Measurements from ENCODE around the gene DLL4.

The DLL4 gene

GRCh38 chr15:40927873-40928806 is 1.0 kb upstream of the DLL4 start:
- no peak for DNase-seq

- no peak for DNase-seq
Observed at GRCh38 chr15:40929660-40930429, 705 bp downstream of the DLL4 start.

DNA sequence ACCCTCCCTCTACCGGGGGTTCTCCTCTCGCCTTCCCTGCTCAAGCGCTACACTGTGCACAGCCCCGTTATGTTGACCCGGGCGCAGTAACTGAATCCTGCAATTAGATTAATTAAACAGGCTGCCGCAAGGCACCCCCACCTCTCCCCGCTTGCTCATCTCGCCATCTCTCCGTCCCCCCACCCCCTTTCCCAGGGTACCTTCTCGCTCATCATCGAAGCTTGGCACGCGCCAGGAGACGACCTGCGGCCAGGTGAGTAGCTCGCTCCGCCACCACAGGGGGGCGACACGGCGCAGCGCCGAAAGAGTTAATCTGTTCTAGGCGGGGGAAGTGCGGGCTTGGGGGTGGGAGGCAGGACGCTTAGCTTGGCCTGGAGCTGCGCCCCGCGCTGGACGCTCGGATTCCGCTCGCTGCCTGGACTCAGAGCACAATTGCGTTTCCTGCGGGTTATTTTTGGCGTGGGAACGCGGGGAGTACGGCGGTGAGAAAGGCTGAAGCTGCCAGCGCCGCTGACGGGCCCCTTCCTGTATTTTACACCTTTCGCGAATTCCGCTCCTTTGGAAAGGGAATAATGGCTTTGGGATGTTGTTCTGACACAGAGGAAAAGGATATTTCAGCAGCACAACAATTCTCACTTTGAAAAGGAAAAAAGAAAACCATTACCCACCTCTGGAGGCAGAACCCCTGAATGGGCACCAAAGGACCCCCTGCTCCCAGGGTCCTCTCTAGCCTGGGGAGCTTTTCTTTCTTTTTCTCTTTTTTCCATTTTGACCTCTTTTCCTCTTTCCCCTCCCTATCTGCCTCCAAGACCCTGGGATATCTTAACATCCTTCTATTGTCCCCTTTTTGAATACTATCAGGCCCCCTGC is 1.5 kb downstream of the DLL4 start:
- DNase-seq, result no peak

DNA sequence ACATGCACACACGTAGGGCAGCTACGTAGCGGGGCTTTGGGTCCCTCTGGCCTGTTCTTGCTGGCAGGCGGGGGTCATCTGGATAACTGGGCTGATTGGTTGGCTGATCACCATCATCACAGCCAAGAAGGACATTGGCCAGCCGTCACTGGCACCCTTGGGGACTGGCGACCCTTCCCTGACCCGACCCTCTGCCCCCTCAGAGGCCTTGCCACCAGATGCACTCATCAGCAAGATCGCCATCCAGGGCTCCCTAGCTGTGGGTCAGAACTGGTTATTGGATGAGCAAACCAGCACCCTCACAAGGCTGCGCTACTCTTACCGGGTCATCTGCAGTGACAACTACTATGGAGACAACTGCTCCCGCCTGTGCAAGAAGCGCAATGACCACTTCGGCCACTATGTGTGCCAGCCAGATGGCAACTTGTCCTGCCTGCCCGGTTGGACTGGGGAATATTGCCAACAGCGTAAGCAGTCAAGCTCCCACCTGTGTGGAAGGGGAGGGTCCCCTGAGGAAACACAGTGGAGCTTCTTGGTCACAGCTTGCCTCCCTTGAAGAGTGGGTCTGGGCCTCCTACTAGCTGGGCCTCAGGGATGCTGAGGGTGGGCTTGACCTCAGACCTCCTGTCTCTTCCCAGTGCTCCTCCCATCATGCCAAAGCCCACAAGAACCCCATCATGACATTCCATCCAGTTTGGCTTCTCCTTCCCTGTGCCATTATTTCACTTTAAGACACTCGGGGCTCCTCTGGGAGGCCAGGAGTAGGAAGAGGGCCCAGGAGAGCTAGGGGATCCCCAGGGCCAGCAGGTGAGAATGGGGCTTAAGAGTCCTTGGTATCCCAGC is 2.4 kb downstream of the DLL4 start:
- no peak for DNase-seq

DNA sequence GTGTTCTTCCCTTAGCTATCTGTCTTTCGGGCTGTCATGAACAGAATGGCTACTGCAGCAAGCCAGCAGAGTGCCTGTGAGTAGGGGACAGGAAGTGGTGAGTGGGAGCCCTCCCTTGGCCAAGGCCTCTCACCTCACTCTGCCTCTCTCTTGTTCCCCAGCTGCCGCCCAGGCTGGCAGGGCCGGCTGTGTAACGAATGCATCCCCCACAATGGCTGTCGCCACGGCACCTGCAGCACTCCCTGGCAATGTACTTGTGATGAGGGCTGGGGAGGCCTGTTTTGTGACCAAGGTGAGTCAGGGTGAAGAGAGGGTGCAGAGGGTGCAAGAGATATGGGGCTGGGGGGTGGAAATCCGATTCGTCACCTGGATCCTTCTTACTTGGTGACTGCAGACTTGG is 3.0 kb downstream of the DLL4 start:
- DNase-seq, result no peak

DNA sequence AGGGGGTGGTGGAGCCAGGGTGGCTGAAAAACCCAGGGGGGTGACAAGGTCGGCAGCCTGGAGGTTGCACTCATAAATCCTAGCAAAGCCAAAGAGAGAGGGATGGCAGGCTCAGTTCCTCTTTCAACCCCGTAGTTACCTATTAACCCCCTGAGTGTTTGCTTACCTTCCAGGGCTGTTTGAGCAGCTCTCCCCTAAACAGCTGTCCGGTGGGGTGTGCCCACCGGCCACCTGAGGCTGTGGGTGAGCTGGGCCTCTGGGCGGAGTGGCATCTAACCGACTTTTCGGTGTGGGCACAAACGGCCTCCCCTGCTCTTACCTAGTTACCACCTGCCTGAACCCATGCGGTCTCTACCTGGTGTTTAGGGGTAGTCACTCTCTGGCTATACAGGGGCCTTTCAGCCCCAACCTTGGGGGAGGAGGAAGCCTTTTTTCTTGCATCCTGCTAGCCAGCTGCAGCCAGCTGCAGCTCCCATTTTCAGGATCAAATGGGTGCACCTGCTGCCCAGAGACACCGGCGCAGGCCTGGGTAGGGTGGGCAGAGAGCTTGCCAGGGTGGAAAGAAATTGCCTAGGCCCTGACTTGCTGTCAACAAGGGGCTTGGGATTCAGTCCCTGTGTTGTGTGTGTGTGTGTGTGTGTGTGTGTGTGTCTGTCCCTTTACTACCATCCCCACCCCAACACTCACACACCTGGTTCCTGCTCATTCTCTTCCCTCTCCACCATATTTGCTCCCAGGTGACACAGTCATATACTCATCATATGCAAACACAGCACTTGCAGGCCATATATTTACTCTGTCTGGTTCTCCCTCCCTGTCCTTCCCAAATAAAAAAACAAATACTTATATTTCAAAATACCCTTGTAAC is 3.7 kb downstream of the DLL4 start:
- DNase-seq, result no peak

- DNase-seq, result no peak
Observed at GRCh38 chr15:40933517-40933902, 4.4 kb downstream of the DLL4 start.

DNA sequence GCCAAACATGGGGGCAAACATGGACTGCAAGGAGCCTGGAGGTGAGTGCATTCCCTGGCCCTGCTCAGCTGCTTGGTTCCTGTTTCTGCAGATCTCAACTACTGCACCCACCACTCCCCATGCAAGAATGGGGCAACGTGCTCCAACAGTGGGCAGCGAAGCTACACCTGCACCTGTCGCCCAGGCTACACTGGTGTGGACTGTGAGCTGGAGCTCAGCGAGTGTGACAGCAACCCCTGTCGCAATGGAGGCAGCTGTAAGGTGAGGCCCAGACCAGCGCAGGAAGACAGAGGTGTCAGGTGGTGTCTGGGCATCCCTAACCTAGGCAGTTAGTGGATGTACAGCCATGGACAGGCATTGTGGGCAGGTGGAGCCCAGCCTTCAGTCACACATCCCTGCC is 5.3 kb downstream of the DLL4 start:
- DNase-seq, result no peak

GRCh38 chr15:40936234-40936708 is 7.1 kb downstream of the DLL4 start:
- no peak for DNase-seq

DNA sequence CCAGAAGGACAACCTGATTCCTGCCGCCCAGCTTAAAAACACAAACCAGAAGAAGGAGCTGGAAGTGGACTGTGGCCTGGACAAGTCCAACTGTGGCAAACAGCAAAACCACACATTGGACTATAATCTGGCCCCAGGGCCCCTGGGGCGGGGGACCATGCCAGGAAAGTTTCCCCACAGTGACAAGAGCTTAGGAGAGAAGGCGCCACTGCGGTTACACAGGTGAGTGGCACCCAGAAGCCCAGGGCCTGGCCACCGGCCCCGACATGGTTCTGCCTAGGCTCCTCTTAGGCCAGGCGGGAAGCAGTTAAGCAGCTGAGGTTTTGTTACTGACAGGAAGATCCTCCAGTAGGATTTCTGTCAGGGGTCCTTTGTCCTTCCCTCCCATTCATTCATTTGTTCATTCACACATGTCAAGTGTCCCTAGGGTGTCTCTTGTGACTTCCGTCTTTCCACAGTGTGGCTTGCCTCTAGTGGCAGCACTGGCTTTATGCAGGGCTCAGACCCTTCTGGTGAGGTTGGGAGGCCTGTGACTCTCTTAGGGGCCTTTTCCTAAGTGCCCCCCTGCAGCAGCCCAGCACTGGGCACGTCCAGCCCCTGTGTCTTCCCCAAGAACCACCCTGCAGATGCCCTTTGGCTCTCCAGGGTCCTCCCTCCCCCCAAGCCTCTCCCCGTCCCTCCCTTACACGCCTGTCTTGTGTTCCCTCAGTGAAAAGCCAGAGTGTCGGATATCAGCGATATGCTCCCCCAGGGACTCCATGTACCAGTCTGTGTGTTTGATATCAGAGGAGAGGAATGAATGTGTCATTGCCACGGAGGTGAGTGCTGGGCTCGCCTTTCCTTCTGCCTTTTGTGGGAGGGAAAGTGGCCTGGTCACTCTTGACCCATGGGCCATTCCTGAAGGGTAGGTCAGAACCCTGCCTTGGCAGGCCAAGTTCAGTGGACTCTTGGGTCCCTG is 7.8 kb downstream of the DLL4 start:
- no peak for DNase-seq

- no peak for DNase-seq
Observed at GRCh38 chr15:40937762-40938535, 8.8 kb downstream of the DLL4 start.

DNA sequence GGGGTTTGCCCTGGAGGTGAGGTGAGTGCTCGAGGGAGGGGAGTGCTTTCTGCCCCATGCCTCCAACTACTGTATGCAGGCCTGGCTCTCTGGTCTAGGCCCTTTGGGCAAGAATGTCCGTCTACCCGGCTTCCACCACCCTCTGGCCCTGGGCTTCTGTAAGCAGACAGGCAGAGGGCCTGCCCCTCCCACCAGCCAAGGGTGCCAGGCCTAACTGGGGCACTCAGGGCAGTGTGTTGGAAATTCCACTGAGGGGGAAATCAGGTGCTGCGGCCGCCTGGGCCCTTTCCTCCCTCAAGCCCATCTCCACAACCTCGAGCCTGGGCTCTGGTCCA is 9.4 kb downstream of the DLL4 start:
- no peak for DNase-seq

DNA sequence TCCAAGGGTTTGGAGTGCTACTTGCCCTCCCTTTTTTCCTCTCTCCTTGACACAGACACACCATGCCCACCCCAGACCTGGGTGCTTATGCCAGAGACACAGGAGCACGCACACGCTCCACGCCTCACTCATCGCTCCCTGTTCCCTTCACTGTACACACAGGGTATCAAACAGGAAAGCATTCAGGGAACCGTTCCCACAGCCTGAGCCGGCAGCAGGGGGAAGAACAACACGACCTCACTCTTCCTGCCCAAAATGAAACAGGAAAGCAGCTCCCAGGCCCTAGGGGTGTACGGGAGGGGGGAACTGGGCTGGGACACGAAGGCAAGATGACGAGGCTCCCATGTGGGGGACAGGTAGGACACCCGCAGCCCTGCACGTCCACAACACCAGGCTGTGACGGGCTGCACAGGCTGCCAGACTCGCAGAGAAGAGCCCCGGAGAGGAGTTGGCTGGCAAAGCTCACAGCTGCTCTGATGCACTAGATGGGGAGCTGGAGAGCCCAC is 11.2 kb downstream of the DLL4 start:
- DNase-seq, result no peak

- no peak for DNase-seq
Observed at GRCh38 chr15:40941068-40941527, 12.0 kb downstream of the DLL4 start.

GRCh38 chr15:40941528-40942336 is 12.6 kb downstream of the DLL4 start:
- DNase-seq, result no peak

DNA sequence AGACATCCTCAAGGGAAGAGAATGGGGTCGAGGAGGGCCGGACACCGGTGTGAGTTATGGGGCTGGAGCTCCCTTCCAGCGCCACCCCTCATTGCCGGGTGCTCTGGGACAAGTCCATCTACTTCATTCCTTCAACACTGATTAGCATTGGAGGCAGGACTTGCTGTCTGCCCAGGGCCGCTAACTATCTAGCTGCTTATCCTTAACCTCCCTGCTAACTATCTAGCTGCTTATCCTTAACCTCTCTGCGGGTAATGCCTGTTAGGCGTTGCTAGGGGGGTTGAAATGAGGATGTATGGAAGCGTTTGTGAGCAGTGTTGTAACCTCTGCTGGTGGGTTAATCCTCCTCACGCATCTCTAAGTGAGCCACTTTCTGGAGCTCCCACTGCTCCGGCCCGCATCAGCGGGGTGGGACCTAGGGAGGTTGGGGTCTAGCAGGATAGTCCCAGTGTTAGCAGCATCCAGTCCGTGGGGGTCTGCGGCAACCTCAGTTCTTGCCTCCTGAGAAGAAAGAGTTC is 13.3 kb downstream of the DLL4 start:
- no peak for DNase-seq

DNA sequence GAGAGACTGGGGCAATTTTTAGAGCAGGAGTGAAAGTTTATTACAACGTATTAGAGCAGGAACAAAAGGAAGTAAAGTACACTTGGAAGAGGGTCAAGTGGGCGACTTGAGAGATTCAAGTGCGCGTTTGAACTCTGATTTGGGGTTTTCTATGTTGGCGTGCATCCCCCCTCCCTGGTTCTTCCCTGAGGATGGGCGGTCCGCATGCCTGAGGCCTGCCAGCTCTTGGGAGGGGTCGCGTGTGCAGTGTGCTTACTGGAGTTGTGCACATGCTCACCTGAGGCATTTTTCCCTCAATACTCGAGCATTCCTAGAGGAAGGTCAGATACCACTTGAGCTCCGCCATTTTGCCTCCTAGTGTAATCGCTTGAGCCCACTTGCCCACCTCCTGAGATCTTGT is 13.7 kb downstream of the DLL4 start:
- no peak for DNase-seq

Measured in GF-D8 (cell line).